ENCODE data around the gene SLC7A7. TPM values are rescaled to one million over a fixed set of nuclear protein-coding genes. Genes with fewer than 3 reads are reported as not detected.

Gene SLC7A7
- total and polyA plus RNA-seq, 2 of the 13 experiments (the other 11 are each of a cell fraction or from before 2014, with no cell fraction given) = 0.13 to 0.63 TPM

DNA sequence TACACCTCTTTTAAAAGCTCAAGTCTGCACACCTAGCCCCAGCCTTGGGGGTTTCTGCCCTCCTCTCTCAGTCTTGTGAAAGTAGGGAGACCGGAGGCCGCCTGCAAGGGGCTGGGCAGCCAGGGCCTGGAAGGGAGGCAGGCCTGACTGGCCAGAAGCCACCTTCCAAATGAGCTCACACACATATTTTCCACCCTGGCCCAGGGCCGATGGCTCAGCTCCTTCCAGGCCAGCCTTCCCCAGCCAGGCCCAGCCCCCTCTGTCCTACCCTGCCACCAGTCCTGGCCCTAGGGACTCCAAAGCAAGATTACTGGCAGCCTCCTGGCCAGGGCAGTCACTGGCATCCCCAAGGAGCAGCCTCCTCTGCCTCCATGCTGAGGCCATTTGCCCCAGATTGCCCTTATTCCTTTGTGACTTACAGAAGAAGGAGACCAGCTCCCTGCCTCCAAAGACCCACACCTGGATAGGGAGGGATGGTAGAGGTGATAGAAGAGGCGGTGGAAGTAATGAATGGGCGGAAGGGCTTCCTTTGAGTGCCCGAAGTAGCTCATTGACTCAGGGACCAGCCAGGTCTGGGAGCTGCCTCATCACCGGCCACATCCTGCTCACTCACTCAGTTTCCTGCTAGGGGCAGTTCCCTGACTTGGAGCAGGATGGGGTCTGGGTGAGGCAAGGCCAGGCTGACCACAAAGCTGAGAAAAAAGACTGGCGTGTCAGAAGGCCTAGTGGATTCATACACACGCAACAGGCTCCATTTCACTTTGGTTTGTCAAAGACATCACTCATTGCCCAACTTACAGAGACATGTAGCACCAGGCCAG lies 35.9 kb upstream of the SLC7A7 start (continued):
- TF ChIP-seq, protein P1, sequence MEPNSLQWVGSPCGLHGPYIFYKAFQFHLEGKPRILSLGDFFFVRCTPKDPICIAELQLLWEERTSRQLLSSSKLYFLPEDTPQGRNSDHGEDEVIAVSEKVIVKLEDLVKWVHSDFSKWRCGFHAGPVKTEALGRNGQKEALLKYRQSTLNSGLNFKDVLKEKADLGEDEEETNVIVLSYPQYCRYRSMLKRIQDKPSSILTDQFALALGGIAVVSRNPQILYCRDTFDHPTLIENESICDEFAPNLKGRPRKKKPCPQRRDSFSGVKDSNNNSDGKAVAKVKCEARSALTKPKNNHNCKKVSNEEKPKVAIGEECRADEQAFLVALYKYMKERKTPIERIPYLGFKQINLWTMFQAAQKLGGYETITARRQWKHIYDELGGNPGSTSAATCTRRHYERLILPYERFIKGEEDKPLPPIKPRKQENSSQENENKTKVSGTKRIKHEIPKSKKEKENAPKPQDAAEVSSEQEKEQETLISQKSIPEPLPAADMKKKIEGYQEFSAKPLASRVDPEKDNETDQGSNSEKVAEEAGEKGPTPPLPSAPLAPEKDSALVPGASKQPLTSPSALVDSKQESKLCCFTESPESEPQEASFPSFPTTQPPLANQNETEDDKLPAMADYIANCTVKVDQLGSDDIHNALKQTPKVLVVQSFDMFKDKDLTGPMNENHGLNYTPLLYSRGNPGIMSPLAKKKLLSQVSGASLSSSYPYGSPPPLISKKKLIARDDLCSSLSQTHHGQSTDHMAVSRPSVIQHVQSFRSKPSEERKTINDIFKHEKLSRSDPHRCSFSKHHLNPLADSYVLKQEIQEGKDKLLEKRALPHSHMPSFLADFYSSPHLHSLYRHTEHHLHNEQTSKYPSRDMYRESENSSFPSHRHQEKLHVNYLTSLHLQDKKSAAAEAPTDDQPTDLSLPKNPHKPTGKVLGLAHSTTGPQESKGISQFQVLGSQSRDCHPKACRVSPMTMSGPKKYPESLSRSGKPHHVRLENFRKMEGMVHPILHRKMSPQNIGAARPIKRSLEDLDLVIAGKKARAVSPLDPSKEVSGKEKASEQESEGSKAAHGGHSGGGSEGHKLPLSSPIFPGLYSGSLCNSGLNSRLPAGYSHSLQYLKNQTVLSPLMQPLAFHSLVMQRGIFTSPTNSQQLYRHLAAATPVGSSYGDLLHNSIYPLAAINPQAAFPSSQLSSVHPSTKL (CRISPR knock-in tag; IDR thresholded peaks at IDR 0.05) = no peak
- TF ChIP-seq GABPA (IDR thresholded peaks at IDR 0.05; ENCODE audit: low read depth, low read length) (no peak), GABPA (CRISPR knock-in tag; IDR thresholded peaks at IDR 0.05; ENCODE audit: low read depth) (no peak), RXRA (CRISPR knock-in tag; IDR thresholded peaks at IDR 0.05) (no peak), HCFC1 (IDR thresholded peaks at IDR 0.05; ENCODE audit: low read depth, low read length) (no peak), ZNF556 (CRISPR knock-in tag; IDR thresholded peaks at IDR 0.05; ENCODE audit: borderline replicate concordance) (no peak), KLF9 (CRISPR knock-in tag; IDR thresholded peaks at IDR 0.05; ENCODE audit: low read depth) (no peak), HMGA1 (CRISPR knock-in tag; conservative IDR thresholded peaks at IDR 0.05) (no peak), GFI1 (CRISPR knock-in tag; IDR thresholded peaks at IDR 0.05; ENCODE audit: borderline replicate concordance) (no peak), HOXA5 (CRISPR knock-in tag; IDR thresholded peaks at IDR 0.05) (no peak), ZFP90 (CRISPR knock-in tag; IDR thresholded peaks at IDR 0.05; ENCODE audit: borderline replicate concordance) (no peak), ELF3 (CRISPR knock-in tag; IDR thresholded peaks at IDR 0.05) (no peak), ZNF484 (CRISPR knock-in tag; IDR thresholded peaks at IDR 0.05; ENCODE audit: borderline replicate concordance, low read depth) (no peak), ZKSCAN8 (CRISPR knock-in tag; IDR thresholded peaks at IDR 0.05; ENCODE audit: borderline replicate concordance) (no peak), ATF7 (IDR thresholded peaks at IDR 0.05) (no peak), ATF7 (CRISPR knock-in tag; IDR thresholded peaks at IDR 0.05) (0 out of 2 replicates have a peak, but pooled peaks have one; percentile 42), ZNF337 (CRISPR knock-in tag; IDR thresholded peaks at IDR 0.05; ENCODE audit: borderline replicate concordance, low read depth) (no peak), SAP130 (CRISPR knock-in tag; IDR thresholded peaks at IDR 0.05; ENCODE audit: low read depth) (no peak), ZBTB8A (CRISPR knock-in tag; IDR thresholded peaks at IDR 0.05; ENCODE audit: borderline replicate concordance, low read depth) (no peak), ZNF225 (CRISPR knock-in tag; IDR thresholded peaks at IDR 0.05) (peak; percentile 63; the same call in 1 of the 2 replicates), KLF11 (CRISPR knock-in tag; IDR thresholded peaks at IDR 0.05) (no peak), ZNF713 (CRISPR knock-in tag; IDR thresholded peaks at IDR 0.05) (no peak), FOSL2 (CRISPR knock-in tag; IDR thresholded peaks at IDR 0.05) (no peak), ZNF614 (CRISPR knock-in tag; IDR thresholded peaks at IDR 0.05; ENCODE audit: borderline replicate concordance) (no peak)
- TF ChIP-seq, protein P2, sequence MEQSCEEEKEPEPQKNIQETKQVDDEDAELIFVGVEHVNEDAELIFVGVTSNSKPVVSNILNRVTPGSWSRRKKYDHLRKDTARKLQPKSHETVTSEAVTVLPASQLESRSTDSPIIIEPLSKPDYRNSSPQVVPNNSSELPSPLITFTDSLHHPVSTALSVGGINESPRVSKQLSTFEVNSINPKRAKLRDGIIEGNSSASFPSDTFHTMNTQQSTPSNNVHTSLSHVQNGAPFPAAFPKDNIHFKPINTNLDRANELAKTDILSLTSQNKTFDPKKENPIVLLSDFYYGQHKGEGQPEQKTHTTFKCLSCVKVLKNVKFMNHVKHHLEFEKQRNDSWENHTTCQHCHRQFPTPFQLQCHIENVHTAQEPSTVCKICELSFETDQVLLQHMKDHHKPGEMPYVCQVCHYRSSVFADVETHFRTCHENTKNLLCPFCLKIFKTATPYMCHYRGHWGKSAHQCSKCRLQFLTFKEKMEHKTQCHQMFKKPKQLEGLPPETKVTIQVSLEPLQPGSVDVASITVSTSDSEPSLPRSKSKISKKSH (CRISPR knock-in tag; IDR thresholded peaks at IDR 0.05; ENCODE audit: borderline replicate concordance) = no peak

Measured in HepG2 (cell line).